Panc1 (cell line): ENCODE measurements around the gene GPR152.

Source experiments
- CTCF ChIP-seq: fragments of 450-650 bp; IDR thresholded peaks from 2 replicates; pipeline ENCODE4 v1.5.1; 2017; ENCODE audit warnings: mild to moderate bottlenecking
- POLR2AphosphoS5 ChIP-seq: IDR thresholded peaks from 2 replicates; pipeline ENCODE4 v1.6.1; 2012; ENCODE audit warnings: mild to moderate bottlenecking, low read depth, low read length, moderate library complexity
- SIN3A ChIP-seq: IDR thresholded peaks from 2 replicates; pipeline ENCODE4 v1.6.1; 2012; ENCODE audit warnings: low read depth, mild to moderate bottlenecking, low read length, moderate library complexity, borderline replicate concordance; ENCODE audit not compliant: insufficient read depth
- TCF7L2 ChIP-seq: IDR thresholded peaks from 2 replicates; pipeline ENCODE4 v1.6.1; 2011; ENCODE audit warnings: mild to moderate bottlenecking, low read depth, low read length, inconsistent platforms

GRCh38 chr11:67428052-67429001, 24.2 kb downstream of the GPR152 start, which contains the start of gene RPS6KB2:
- TF ChIP-seq POLR2AphosphoS5, result peak; percentile 88
- no peak for TF ChIP-seq CTCF
- TF ChIP-seq SIN3A, result peak; percentile 92; the same call in 1 of the 2 replicates
- no peak for TF ChIP-seq TCF7L2
